HEK293 (cell line): Measurements from ENCODE around the gene SORD.

Experiments used
- GLIS2 ChIP-seq: fragments of 450-650 bp; formaldehyde crosslinking; IDR thresholded peaks from 2 replicates; pipeline ENCODE4 v1.5.1; 2016; ENCODE audit warnings: missing biosample characterization, missing genetic modification characterization
- HOXC10 ChIP-seq: sonication (generic); formaldehyde crosslinking; IDR thresholded peaks from 2 replicates; pipeline ENCODE4 v1.8.1; 2023; ENCODE audit warnings: mild to moderate bottlenecking, missing genetic modification reagents
- PRDM1 ChIP-seq: fragments of 450-650 bp; formaldehyde crosslinking; IDR thresholded peaks from 2 replicates; pipeline ENCODE4; 2016; ENCODE audit warnings: missing biosample characterization, missing genetic modification characterization
- WT1 ChIP-seq: fragments of 450-650 bp; formaldehyde crosslinking; IDR thresholded peaks from 2 replicates; pipeline ENCODE4 v1.5.1; 2016; ENCODE audit warnings: missing biosample characterization, missing genetic modification characterization
- YY2 ChIP-seq: fragments of 450-650 bp; formaldehyde crosslinking; IDR thresholded peaks from 2 replicates; pipeline ENCODE4 v1.5.1; 2016; ENCODE audit warnings: missing biosample characterization, missing genetic modification characterization
- ZBTB17 ChIP-seq: fragments of 450-650 bp; formaldehyde crosslinking; IDR thresholded peaks from 2 replicates; pipeline ENCODE4 v1.5.1; 2016; ENCODE audit warnings: missing biosample characterization, missing genetic modification characterization
- ZBTB21 ChIP-seq: fragments of 450-650 bp; formaldehyde crosslinking; IDR thresholded peaks from 2 replicates; pipeline ENCODE4 v1.5.1; 2017; ENCODE audit warnings: missing biosample characterization, missing genetic modification characterization
- ZBTB44 ChIP-seq: fragments of 450-650 bp; IDR thresholded peaks from 2 replicates; pipeline ENCODE4 v1.5.1; 2018; ENCODE audit warnings: missing biosample characterization, mild to moderate bottlenecking, missing genetic modification characterization
- ZNF114 ChIP-seq: fragments of 450-650 bp; formaldehyde crosslinking; IDR thresholded peaks from 2 replicates; pipeline ENCODE4 v1.5.0; 2017; ENCODE audit warnings: missing biosample characterization, missing genetic modification characterization
- ZNF221 ChIP-seq: fragments of 450-650 bp; formaldehyde crosslinking; IDR thresholded peaks from 2 replicates; pipeline ENCODE4 v1.5.1; 2017; ENCODE audit warnings: missing biosample characterization, missing genetic modification characterization, borderline replicate concordance
- ZNF404 ChIP-seq: fragments of 450-650 bp; formaldehyde crosslinking; IDR thresholded peaks from 2 replicates; pipeline ENCODE4 v1.5.1; 2017; ENCODE audit warnings: missing biosample characterization, missing genetic modification characterization
- ZNF544 ChIP-seq: fragments of 450-650 bp; formaldehyde crosslinking; IDR thresholded peaks from 2 replicates; pipeline ENCODE4 v1.5.0; 2017; ENCODE audit warnings: missing biosample characterization, missing genetic modification characterization
- ZNF600 ChIP-seq: fragments of 450-650 bp; formaldehyde crosslinking; IDR thresholded peaks from 2 replicates; pipeline ENCODE4 v1.5.1; 2016; ENCODE audit warnings: missing biosample characterization, missing genetic modification characterization
- ZNF621 ChIP-seq: fragments of 450-650 bp; formaldehyde crosslinking; IDR thresholded peaks from 2 replicates; pipeline ENCODE4 v1.5.1; 2017; ENCODE audit warnings: missing biosample characterization, missing genetic modification characterization
- ZNF626 ChIP-seq: fragments of 450-650 bp; sonication (Bioruptor Pico); formaldehyde crosslinking; IDR thresholded peaks from 2 replicates; pipeline ENCODE4 v1.5.1; 2018; ENCODE audit warnings: missing biosample characterization, missing genetic modification characterization, inconsistent platforms
- ZNF776 ChIP-seq: fragments of 450-650 bp; formaldehyde crosslinking; IDR thresholded peaks from 2 replicates; pipeline ENCODE4 v1.5.0; 2017; ENCODE audit warnings: missing biosample characterization, missing genetic modification characterization, borderline replicate concordance
- TF ChIP-seq, protein P1 (sequence below): fragments of 450-650 bp; formaldehyde crosslinking; conservative IDR thresholded peaks from 2 replicates; pipeline ENCODE4 v1.5.1; 2016; ENCODE audit warnings: low read depth, missing biosample characterization, missing genetic modification characterization
- TF ChIP-seq, protein P2 (sequence below): fragments of 450-650 bp; formaldehyde crosslinking; IDR thresholded peaks from 2 replicates; pipeline ENCODE4 v1.5.1; 2016; ENCODE audit warnings: missing biosample characterization, missing genetic modification characterization
- TF ChIP-seq, protein P3 (sequence below): fragments of 450-650 bp; formaldehyde crosslinking; IDR thresholded peaks from 2 replicates; pipeline ENCODE4 v1.5.1; 2016; ENCODE audit warnings: missing biosample characterization, missing genetic modification characterization, borderline replicate concordance
- TF ChIP-seq, protein P4 (sequence below): fragments of 450-650 bp; formaldehyde crosslinking; IDR thresholded peaks from 2 replicates; pipeline ENCODE4 v1.5.1; 2016; ENCODE audit warnings: missing biosample characterization, missing genetic modification characterization
- TF ChIP-seq, protein P5 (sequence below): fragments of 450-650 bp; formaldehyde crosslinking; IDR thresholded peaks from 2 replicates; pipeline ENCODE4 v1.5.1; 2016; ENCODE audit warnings: missing biosample characterization, missing genetic modification characterization, borderline replicate concordance
- TF ChIP-seq, protein P6 (sequence below): fragments of 450-650 bp; formaldehyde crosslinking; IDR thresholded peaks from 2 replicates; pipeline ENCODE4 v1.5.1; 2016; ENCODE audit warnings: missing biosample characterization, missing genetic modification characterization

The SORD gene

GRCh38 chr15:45022871-45023658 lies at the start of gene SORD (continued):
- no peak for TF ChIP-seq ZNF626 (tag by site-specific recombination)
- no peak for TF ChIP-seq PRDM1 (tag by site-specific recombination)
- TF ChIP-seq, protein P1, sequence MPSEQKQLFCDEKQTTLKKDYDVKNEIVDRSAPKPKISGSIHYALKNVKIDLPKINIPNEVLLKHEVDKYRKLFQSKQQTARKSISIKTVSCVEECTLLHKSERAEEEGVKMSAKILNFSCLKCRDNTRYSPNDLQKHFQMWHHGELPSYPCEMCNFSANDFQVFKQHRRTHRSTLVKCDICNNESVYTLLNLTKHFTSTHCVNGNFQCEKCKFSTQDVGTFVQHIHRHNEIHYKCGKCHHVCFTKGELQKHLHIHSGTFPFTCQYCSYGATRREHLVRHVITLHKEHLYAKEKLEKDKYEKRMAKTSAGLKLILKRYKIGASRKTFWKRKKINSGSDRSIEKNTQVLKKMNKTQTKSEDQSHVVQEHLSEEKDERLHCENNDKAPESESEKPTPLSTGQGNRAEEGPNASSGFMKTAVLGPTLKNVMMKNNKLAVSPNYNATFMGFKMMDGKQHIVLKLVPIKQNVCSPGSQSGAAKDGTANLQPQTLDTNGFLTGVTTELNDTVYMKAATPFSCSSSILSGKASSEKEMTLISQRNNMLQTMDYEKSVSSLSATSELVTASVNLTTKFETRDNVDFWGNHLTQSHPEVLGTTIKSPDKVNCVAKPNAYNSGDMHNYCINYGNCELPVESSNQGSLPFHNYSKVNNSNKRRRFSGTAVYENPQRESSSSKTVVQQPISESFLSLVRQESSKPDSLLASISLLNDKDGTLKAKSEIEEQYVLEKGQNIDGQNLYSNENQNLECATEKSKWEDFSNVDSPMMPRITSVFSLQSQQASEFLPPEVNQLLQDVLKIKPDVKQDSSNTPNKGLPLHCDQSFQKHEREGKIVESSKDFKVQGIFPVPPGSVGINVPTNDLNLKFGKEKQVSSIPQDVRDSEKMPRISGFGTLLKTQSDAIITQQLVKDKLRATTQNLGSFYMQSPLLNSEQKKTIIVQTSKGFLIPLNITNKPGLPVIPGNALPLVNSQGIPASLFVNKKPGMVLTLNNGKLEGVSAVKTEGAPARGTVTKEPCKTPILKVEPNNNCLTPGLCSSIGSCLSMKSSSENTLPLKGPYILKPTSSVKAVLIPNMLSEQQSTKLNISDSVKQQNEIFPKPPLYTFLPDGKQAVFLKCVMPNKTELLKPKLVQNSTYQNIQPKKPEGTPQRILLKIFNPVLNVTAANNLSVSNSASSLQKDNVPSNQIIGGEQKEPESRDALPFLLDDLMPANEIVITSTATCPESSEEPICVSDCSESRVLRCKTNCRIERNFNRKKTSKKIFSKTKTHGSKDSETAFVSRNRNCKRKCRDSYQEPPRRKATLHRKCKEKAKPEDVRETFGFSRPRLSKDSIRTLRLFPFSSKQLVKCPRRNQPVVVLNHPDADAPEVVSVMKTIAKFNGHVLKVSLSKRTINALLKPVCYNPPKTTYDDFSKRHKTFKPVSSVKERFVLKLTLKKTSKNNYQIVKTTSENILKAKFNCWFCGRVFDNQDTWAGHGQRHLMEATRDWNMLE (tag by site-specific recombination) = no peak
- TF ChIP-seq, protein P2, sequence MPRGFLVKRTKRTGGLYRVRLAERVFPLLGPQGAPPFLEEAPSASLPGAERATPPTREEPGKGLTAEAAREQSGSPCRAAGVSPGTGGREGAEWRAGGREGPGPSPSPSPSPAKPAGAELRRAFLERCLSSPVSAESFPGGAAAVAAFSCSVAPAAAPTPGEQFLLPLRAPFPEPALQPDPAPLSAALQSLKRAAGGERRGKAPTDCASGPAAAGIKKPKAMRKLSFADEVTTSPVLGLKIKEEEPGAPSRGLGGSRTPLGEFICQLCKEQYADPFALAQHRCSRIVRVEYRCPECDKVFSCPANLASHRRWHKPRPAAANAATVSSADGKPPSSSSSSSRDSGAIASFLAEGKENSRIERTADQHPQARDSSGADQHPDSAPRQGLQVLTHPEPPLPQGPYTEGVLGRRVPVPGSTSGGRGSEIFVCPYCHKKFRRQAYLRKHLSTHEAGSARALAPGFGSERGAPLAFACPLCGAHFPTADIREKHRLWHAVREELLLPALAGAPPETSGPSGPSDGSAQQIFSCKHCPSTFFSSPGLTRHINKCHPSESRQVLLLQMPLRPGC (tag by site-specific recombination) = no peak
- TF ChIP-seq ZNF114 (tag by site-specific recombination) = no peak
- no peak for TF ChIP-seq ZNF544 (tag by site-specific recombination)
- no peak for TF ChIP-seq ZNF221
- TF ChIP-seq, protein P3, sequence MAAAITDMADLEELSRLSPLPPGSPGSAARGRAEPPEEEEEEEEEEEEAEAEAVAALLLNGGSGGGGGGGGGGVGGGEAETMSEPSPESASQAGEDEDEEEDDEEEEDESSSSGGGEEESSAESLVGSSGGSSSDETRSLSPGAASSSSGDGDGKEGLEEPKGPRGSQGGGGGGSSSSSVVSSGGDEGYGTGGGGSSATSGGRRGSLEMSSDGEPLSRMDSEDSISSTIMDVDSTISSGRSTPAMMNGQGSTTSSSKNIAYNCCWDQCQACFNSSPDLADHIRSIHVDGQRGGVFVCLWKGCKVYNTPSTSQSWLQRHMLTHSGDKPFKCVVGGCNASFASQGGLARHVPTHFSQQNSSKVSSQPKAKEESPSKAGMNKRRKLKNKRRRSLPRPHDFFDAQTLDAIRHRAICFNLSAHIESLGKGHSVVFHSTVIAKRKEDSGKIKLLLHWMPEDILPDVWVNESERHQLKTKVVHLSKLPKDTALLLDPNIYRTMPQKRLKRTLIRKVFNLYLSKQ (tag by site-specific recombination) = no peak
- TF ChIP-seq ZBTB44 = no peak
- TF ChIP-seq ZNF404 (tag by site-specific recombination) = no peak
- TF ChIP-seq WT1 (tag by site-specific recombination) = no peak
- TF ChIP-seq ZNF600 (tag by site-specific recombination) = peak; percentile 75
- TF ChIP-seq GLIS2 (tag by site-specific recombination) = peak; percentile 13; the same call in 1 of the 2 replicates
- no peak for TF ChIP-seq ZNF776 (tag by site-specific recombination)
- TF ChIP-seq, protein P4, sequence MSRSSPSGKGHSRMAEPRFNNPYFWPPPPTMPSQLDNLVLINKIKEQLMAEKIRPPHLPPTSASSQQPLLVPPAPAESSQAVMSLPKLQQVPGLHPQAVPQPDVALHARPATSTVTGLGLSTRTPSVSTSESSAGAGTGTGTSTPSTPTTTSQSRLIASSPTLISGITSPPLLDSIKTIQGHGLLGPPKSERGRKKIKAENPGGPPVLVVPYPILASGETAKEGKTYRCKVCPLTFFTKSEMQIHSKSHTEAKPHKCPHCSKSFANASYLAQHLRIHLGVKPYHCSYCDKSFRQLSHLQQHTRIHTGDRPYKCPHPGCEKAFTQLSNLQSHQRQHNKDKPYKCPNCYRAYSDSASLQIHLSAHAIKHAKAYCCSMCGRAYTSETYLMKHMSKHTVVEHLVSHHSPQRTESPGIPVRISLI = no peak
- TF ChIP-seq ZBTB21 = no peak
- TF ChIP-seq HOXC10 = no peak
- TF ChIP-seq, protein P5, sequence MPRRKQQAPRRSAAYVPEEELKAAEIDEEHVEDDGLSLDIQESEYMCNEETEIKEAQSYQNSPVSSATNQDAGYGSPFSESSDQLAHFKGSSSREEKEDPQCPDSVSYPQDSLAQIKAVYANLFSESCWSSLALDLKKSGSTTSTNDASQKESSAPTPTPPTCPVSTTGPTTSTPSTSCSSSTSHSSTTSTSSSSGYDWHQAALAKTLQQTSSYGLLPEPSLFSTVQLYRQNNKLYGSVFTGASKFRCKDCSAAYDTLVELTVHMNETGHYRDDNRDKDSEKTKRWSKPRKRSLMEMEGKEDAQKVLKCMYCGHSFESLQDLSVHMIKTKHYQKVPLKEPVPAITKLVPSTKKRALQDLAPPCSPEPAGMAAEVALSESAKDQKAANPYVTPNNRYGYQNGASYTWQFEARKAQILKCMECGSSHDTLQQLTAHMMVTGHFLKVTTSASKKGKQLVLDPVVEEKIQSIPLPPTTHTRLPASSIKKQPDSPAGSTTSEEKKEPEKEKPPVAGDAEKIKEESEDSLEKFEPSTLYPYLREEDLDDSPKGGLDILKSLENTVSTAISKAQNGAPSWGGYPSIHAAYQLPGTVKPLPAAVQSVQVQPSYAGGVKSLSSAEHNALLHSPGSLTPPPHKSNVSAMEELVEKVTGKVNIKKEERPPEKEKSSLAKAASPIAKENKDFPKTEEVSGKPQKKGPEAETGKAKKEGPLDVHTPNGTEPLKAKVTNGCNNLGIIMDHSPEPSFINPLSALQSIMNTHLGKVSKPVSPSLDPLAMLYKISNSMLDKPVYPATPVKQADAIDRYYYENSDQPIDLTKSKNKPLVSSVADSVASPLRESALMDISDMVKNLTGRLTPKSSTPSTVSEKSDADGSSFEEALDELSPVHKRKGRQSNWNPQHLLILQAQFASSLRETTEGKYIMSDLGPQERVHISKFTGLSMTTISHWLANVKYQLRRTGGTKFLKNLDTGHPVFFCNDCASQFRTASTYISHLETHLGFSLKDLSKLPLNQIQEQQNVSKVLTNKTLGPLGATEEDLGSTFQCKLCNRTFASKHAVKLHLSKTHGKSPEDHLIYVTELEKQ (tag by site-specific recombination) = no peak
- TF ChIP-seq, protein P6, sequence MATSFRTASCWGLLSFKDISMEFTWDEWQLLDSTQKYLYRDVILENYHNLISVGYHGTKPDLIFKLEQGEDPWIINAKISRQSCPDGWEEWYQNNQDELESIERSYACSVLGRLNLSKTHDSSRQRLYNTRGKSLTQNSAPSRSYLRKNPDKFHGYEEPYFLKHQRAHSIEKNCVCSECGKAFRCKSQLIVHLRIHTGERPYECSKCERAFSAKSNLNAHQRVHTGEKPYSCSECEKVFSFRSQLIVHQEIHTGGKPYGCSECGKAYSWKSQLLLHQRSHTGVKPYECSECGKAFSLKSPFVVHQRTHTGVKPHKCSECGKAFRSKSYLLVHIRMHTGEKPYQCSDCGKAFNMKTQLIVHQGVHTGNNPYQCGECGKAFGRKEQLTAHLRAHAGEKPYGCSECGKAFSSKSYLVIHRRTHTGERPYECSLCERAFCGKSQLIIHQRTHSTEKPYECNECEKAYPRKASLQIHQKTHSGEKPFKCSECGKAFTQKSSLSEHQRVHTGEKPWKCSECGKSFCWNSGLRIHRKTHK (tag by site-specific recombination) = no peak
- peak; percentile 56; the same call in 1 of the 2 replicates for TF ChIP-seq ZBTB17 (tag by site-specific recombination)
- no peak for TF ChIP-seq YY2 (tag by site-specific recombination)
- no peak for TF ChIP-seq ZNF621
